T-helper 1 cell treated with Interleukin-12 subunit alpha and Interleukin-12 subunit beta and Interleukin-4 antibody, amounts not matched to agents 30 μg/mL and 1 μg/mL, for 36 hours (primary cell): Measurements from ENCODE around the gene FOXA1.

ENCODE experiments used
- H3K27ac Mint-ChIP-seq: one replicate; pipeline ENCODE4 v1.8.0; 2021; ENCODE audit warnings: mild to moderate bottlenecking, mixed read lengths
- H3K27me3 Mint-ChIP-seq: one replicate; pipeline ENCODE4 v1.8.0; 2021; ENCODE audit warnings: low read depth, mixed read lengths
- H3K36me3 Mint-ChIP-seq: one replicate; pipeline ENCODE4 v1.8.0; 2021; ENCODE audit warnings: low read depth, mixed read lengths
- H3K4me1 Mint-ChIP-seq: one replicate; pipeline ENCODE4 v1.8.0; 2021; ENCODE audit warnings: low read depth, mixed read lengths
- H3K4me3 Mint-ChIP-seq: one replicate; pipeline ENCODE4 v1.8.0; 2021; ENCODE audit warnings: mild to moderate bottlenecking, moderate library complexity, mixed read lengths
- H3K9me3 Mint-ChIP-seq: one replicate; pipeline ENCODE4 v1.8.0; 2021; ENCODE audit warnings: mixed read lengths

Gene FOXA1

GRCh38 chr14:37596790-37597472 lies 1.9 kb upstream of the FOXA1 start:
- Mint-ChIP-seq H3K9me3 (peaks cover 8% of the 10 kb centered on the region), H3K27ac (no peak overlapping the region), H3K27me3 (peaks cover 84% of the 10 kb centered on the region), H3K36me3 (peaks cover 9% of the 10 kb centered on the region), H3K4me1 (peaks cover 9% of the 10 kb centered on the region), H3K4me3 (no peak overlapping the region)

GRCh38 chr14:37595809-37596621 lies 966 bp upstream of the FOXA1 start:
- Mint-ChIP-seq H3K4me1 (peaks cover 9% of the 10 kb centered on the region), H3K27ac (peak overlapping the region; percentile 68), H3K36me3 (peaks cover 9% of the 10 kb centered on the region), H3K4me3 (peak overlapping the region; percentile 61), H3K9me3 (peaks cover 5% of the 10 kb centered on the region), H3K27me3 (peaks cover 84% of the 10 kb centered on the region)

- Mint-ChIP-seq H3K4me1 (peaks cover 9% of the 10 kb centered on the region), H3K9me3 (peaks cover 4% of the 10 kb centered on the region), H3K36me3 (peaks cover 9% of the 10 kb centered on the region), H3K4me3 (peak overlapping the region; percentile 56), H3K27me3 (peaks cover 83% of the 10 kb centered on the region), H3K27ac (peak overlapping the region; percentile 74)
Measured at GRCh38 chr14:37594238-37594970, 645 bp downstream of the FOXA1 start.

GRCh38 chr14:37593511-37594237 lies 1.4 kb downstream of the FOXA1 start:
- Mint-ChIP-seq H3K36me3 (peaks cover 9% of the 10 kb centered on the region), H3K9me3 (no peaks in the 10 kb centered on the region), H3K27ac (peak overlapping the region; percentile 74), H3K4me3 (peak overlapping the region; percentile 42), H3K4me1 (peaks cover 8% of the 10 kb centered on the region), H3K27me3 (peaks cover 83% of the 10 kb centered on the region)

- H3K9me3 Mint-ChIP-seq, result no peaks in the 10 kb centered on the region
- peaks cover 9% of the 10 kb centered on the region for H3K36me3 Mint-ChIP-seq
- H3K4me1 Mint-ChIP-seq, result peaks cover 8% of the 10 kb centered on the region
- peaks cover 79% of the 10 kb centered on the region for H3K27me3 Mint-ChIP-seq
- H3K27ac Mint-ChIP-seq, result peak overlapping the region; percentile 52
- H3K4me3 Mint-ChIP-seq, result no peak overlapping the region
Measured at GRCh38 chr14:37592482-37593408, 2.3 kb downstream of the FOXA1 start.

GRCh38 chr14:37591941-37592481 lies 3.0 kb downstream of the FOXA1 start:
- H3K4me3 Mint-ChIP-seq, result no peak overlapping the region
- no peak overlapping the region for H3K27ac Mint-ChIP-seq
- peaks cover 79% of the 10 kb centered on the region for H3K27me3 Mint-ChIP-seq
- peaks cover 9% of the 10 kb centered on the region for H3K36me3 Mint-ChIP-seq
- H3K9me3 Mint-ChIP-seq, result no peaks in the 10 kb centered on the region
- peaks cover 8% of the 10 kb centered on the region for H3K4me1 Mint-ChIP-seq

- Mint-ChIP-seq H3K4me3 (no peak overlapping the region), H3K27ac (peak overlapping the region; percentile 73)
Measured at GRCh38 chr14:37591311-37591940, 3.6 kb downstream of the FOXA1 start.

GRCh38 chr14:37590428-37591139 lies 4.5 kb downstream of the FOXA1 start:
- peak overlapping the region; percentile 73 for H3K27ac Mint-ChIP-seq
- H3K4me3 Mint-ChIP-seq, result no peak overlapping the region
- peaks cover 5% of the 10 kb centered on the region for H3K4me1 Mint-ChIP-seq
- H3K36me3 Mint-ChIP-seq, result peaks cover 6% of the 10 kb centered on the region
- H3K27me3 Mint-ChIP-seq, result peaks cover 76% of the 10 kb centered on the region
- H3K9me3 Mint-ChIP-seq, result no peaks in the 10 kb centered on the region

More at GRCh38 chr14:37591311-37591940, 3.6 kb downstream of the FOXA1 start:
- Mint-ChIP-seq H3K9me3 (no peaks in the 10 kb centered on the region), H3K27me3 (peaks cover 76% of the 10 kb centered on the region), H3K36me3 (peaks cover 8% of the 10 kb centered on the region), H3K4me1 (peaks cover 7% of the 10 kb centered on the region)

GRCh38 chr14:37589715-37590427 lies 5.2 kb downstream of the FOXA1 start:
- Mint-ChIP-seq H3K4me3 (no peak overlapping the region), H3K36me3 (peaks cover 6% of the 10 kb centered on the region), H3K27ac (no peak overlapping the region), H3K4me1 (peaks cover 5% of the 10 kb centered on the region), H3K9me3 (no peaks in the 10 kb centered on the region), H3K27me3 (peaks cover 81% of the 10 kb centered on the region)

- H3K9me3 Mint-ChIP-seq, result no peaks in the 10 kb centered on the region
- peaks cover 81% of the 10 kb centered on the region for H3K27me3 Mint-ChIP-seq
- peaks cover 3% of the 10 kb centered on the region for H3K4me1 Mint-ChIP-seq
- no peak overlapping the region for H3K4me3 Mint-ChIP-seq
- peaks cover 4% of the 10 kb centered on the region for H3K36me3 Mint-ChIP-seq
- H3K27ac Mint-ChIP-seq, result no peak overlapping the region
Measured at GRCh38 chr14:37588956-37589714, 5.9 kb downstream of the FOXA1 start.

GRCh38 chr14:37588667-37588955 lies 6.4 kb downstream of the FOXA1 start:
- no peak overlapping the region for H3K27ac Mint-ChIP-seq
- H3K4me3 Mint-ChIP-seq, result no peak overlapping the region
- no peaks in the 10 kb centered on the region for H3K4me1 Mint-ChIP-seq
- peaks cover 2% of the 10 kb centered on the region for H3K36me3 Mint-ChIP-seq
- peaks cover 76% of the 10 kb centered on the region for H3K27me3 Mint-ChIP-seq
- H3K9me3 Mint-ChIP-seq, result no peaks in the 10 kb centered on the region
